OCI-LY3 (cell line): Measurements from ENCODE around the gene POLG.

Experiments
- CTCF ChIP-seq: fragments of 200-600, 300-600 bp; sonication (generic); IDR thresholded peaks from 2 replicates; pipeline ENCODE4 v1.5.1; 2014; ENCODE audit warnings: antibody characterized with exemption, low read length, low read depth
- EZH2phosphoT487 ChIP-seq: fragments of 200-600 bp; shearing (Covaris generic); IDR thresholded peaks from 2 replicates; pipeline ENCODE4 v1.6.1; 2018; ENCODE audit warnings: antibody characterized with exemption, mixed run types, low read depth

- TF ChIP-seq CTCF (no peak), EZH2phosphoT487 (no peak)
Measured at GRCh38 chr15:89376388-89376787, 41.8 kb upstream of the POLG start.
